DND-41 (cell line): ENCODE results near the gene MAGI3.

ENCODE experiments used
- EZH2 ChIP-seq: IDR thresholded peaks from 3 replicates; pipeline ENCODE4 v1.6.1; 2012; ENCODE audit warnings: borderline replicate concordance, low read depth, mild to moderate bottlenecking, moderate library complexity, low read length, inconsistent platforms; ENCODE audit not compliant: severe bottlenecking
- TF ChIP-seq, protein P1 (sequence below): IDR thresholded peaks from 2 replicates; pipeline ENCODE4 v1.5.1; 2012; ENCODE audit warnings: borderline replicate concordance, low read length, moderate library complexity, mild to moderate bottlenecking; ENCODE audit not compliant: poor library complexity, severe bottlenecking; ENCODE audit errors: extremely low read depth

DNA sequence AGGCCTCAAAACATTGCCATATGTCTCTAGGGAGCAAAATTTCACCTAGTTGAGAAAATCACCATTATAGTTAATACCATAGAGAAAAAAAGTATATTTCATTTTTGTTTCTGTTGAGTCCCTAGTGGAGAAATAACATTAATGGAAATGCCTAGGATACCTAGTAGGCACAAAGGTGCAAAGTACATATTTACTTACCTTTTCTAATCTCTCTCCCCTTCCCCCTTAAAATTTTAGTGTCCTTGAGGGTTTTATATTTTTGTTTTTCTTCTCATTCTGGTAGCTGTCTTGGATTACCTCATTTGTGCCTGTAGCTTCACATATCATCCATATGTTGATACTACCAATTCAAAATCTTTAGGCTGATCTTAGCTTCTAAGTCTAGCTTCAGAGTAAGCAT, 127.0 kb downstream of the MAGI3 start:
- TF ChIP-seq EZH2, result no peak
- TF ChIP-seq, protein P1, sequence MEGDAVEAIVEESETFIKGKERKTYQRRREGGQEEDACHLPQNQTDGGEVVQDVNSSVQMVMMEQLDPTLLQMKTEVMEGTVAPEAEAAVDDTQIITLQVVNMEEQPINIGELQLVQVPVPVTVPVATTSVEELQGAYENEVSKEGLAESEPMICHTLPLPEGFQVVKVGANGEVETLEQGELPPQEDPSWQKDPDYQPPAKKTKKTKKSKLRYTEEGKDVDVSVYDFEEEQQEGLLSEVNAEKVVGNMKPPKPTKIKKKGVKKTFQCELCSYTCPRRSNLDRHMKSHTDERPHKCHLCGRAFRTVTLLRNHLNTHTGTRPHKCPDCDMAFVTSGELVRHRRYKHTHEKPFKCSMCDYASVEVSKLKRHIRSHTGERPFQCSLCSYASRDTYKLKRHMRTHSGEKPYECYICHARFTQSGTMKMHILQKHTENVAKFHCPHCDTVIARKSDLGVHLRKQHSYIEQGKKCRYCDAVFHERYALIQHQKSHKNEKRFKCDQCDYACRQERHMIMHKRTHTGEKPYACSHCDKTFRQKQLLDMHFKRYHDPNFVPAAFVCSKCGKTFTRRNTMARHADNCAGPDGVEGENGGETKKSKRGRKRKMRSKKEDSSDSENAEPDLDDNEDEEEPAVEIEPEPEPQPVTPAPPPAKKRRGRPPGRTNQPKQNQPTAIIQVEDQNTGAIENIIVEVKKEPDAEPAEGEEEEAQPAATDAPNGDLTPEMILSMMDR, result no peak
